HAP-1 (cell line): ENCODE measurements around the gene OR51A2.
"Not testable (repeated sequence)": the region's sequence is repeated elsewhere in the genome, so short reads cannot be mapped to it uniquely, and the experiment has no call there.

Experiments
- DNase-seq, 2 experiments: peaks; one replicate each; pipeline ENCODE4 v3.0.0-alpha.2; 2016 to 2020; ENCODE audit warnings: low spot score in 2 of 2
- H3K27me3 ChIP-seq: fragments of 250-450 bp; sonication (Bioruptor Pico); 2 replicates; pipeline ENCODE4 v1.5.1; 2020; ENCODE audit warnings: low read depth, mild to moderate bottlenecking, moderate library complexity
- H3K36me3 ChIP-seq: fragments of 250-450 bp; sonication (Bioruptor Pico); replicated peaks from 2 replicates; pipeline ENCODE4 v1.5.1; 2020; ENCODE audit warnings: mild to moderate bottlenecking
- H3K4me1 ChIP-seq: fragments of 250-450 bp; sonication (Bioruptor Pico); 2 replicates; pipeline ENCODE4 v1.5.1; 2020; ENCODE audit warnings: mild to moderate bottlenecking
- H3K4me3 ChIP-seq: fragments of 250-450 bp; sonication (Bioruptor Pico); 2 replicates; pipeline ENCODE4 v1.5.1; 2020; ENCODE audit warnings: mild to moderate bottlenecking, moderate library complexity
- H3K9me3 ChIP-seq: fragments of 250-450 bp; sonication (Bioruptor Pico); 2 replicates; pipeline ENCODE4 v1.5.1; 2020; ENCODE audit warnings: mild to moderate bottlenecking, moderate library complexity
- in situ Hi-C: fragments of 300-500 bp; cut with MboI; formaldehyde crosslinking; loops from 3 replicates; pipeline ENCODE4 v1.14.3; 2020; ENCODE audit warnings: low sequenced_read_pairs, inconsistent platforms, mixed read lengths

The OR51A2 gene, protein sequence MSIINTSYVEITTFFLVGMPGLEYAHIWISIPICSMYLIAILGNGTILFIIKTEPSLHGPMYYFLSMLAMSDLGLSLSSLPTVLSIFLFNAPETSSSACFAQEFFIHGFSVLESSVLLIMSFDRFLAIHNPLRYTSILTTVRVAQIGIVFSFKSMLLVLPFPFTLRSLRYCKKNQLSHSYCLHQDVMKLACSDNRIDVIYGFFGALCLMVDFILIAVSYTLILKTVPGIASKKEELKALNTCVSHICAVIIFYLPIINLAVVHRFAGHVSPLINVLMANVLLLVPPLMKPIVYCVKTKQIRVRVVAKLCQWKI

DNA sequence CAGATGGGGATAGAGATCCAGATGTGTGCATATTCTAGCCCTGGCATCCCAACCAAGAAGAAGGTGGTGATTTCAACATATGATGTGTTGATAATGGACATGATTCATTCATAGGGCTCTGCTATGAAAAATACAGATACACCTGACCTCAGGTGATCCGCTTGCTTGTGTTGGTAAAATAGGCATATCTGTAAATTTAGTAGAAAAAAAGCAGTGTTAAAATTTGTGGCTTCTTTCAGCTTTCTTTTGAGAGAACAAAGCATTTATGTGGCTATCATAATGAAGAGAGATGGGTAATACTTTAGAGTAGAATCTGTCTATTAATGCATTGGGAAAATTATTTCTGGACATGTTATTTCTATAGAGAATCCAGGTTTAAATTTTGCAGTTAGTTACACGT, at the start of gene OR51A2:
OR51A2 (minus strand) TSS at position 101 of the 400 bp plus-strand sequence; CDS start at position 101, 0 bp downstream.
- H3K27me3 ChIP-seq, H3K36me3 ChIP-seq, H3K9me3 ChIP-seq, H3K4me3 ChIP-seq, in situ Hi-C loops, DNase-seq, H3K4me1 ChIP-seq: not testable (repeated sequence)

GRCh38 chr11:5004424-5005274, 49.1 kb upstream of the OR51A2 start:
- peak; percentile 44 to 69 for DNase-seq
- Histone ChIP-seq H3K36me3 (no peaks in the 10 kb centered on the region), H3K4me1 (no peaks in the 10 kb centered on the region), H3K4me3 (no peak overlapping the region), H3K9me3 (no peaks in the 10 kb centered on the region), H3K27me3 (no peaks in the 10 kb centered on the region)
- in situ Hi-C loops = loop anchor here (10.0 kb wide), 1 partner anchor 370 kb away; the partner anchor contains the start of gene OR51D1

- Histone ChIP-seq H3K4me1 (no peaks in the 10 kb centered on the region; the same call in 1 of the 2 replicates), H3K9me3 (no peaks in the 10 kb centered on the region), H3K27me3 (no peaks in the 10 kb centered on the region), H3K4me3 (no peak within 1 kb of the TSS), H3K36me3 (no peaks in the 10 kb centered on the region)
- in situ Hi-C loops = no loop called here
- no peak for DNase-seq
Measured at GRCh38 chr11:4994551-4994950, 39.0 kb upstream of the OR51A2 start, which contains the start of gene OR51L1. TSS of gene OR51L1 (plus strand) at chr11:4994851. CDS start at chr11:4998983, 4,132 bp downstream.

GRCh38 chr11:4991060-4991459, 35.5 kb upstream of the OR51A2 start:
- H3K36me3 ChIP-seq = no peaks in the 10 kb centered on the region
- in situ Hi-C loops = no loop called here
- no peaks in the 10 kb centered on the region; the same call in 1 of the 2 replicates for H3K4me1 ChIP-seq
- DNase-seq = no peak
- no peak overlapping the region for H3K4me3 ChIP-seq
- H3K9me3 ChIP-seq = no peaks in the 10 kb centered on the region
- H3K27me3 ChIP-seq = no peaks in the 10 kb centered on the region

DNA sequence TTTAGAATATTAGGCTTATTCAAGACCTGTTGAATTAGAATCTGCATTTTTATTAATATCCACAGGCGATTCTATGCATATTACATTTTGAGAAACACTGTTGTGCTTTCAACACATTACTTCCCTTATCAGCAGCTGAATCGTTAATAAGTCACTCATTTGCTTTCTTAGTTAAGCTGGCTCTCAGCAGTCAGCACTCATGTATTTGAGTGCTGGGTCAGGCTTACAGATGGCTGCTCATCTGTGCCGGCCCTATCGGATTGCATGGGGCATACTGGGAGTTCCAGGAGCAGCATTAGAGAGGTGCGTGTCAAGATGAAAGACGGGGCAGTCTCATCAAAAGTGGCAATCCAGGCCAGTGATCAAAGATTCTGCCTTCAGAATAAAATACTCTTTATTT, 28.3 kb upstream of the OR51A2 start:
- no peaks in the 10 kb centered on the region for H3K27me3 ChIP-seq
- in situ Hi-C loops = no loop called here
- H3K9me3 ChIP-seq = no peaks in the 10 kb centered on the region
- no peak for DNase-seq
- no peaks in the 10 kb centered on the region for H3K36me3 ChIP-seq
- no peak overlapping the region for H3K4me3 ChIP-seq
- no peaks in the 10 kb centered on the region for H3K4me1 ChIP-seq

- Histone ChIP-seq H3K4me1 (no peaks in the 10 kb centered on the region), H3K4me3 (no peak overlapping the region), H3K9me3 (no peaks in the 10 kb centered on the region), H3K36me3 (no peaks in the 10 kb centered on the region), H3K27me3 (no peaks in the 10 kb centered on the region)
- in situ Hi-C loops = no loop called here
- DNase-seq = no peak
Measured at GRCh38 chr11:4982678-4983077, 27.2 kb upstream of the OR51A2 start.

- Histone ChIP-seq H3K4me3 (no peak overlapping the region), H3K4me1 (no peaks in the 10 kb centered on the region), H3K27me3 (no peaks in the 10 kb centered on the region), H3K9me3 (no peaks in the 10 kb centered on the region), H3K36me3 (no peaks in the 10 kb centered on the region)
- in situ Hi-C loops = no loop called here
- no peak for DNase-seq
Measured at GRCh38 chr11:4979036-4979435, 23.5 kb upstream of the OR51A2 start.

GRCh38 chr11:4975436-4975835, 19.9 kb upstream of the OR51A2 start:
- H3K9me3 ChIP-seq = no peaks in the 10 kb centered on the region
- H3K27me3 ChIP-seq = no peaks in the 10 kb centered on the region
- H3K4me3 ChIP-seq = no peak overlapping the region
- no peaks in the 10 kb centered on the region for H3K4me1 ChIP-seq
- in situ Hi-C loops = no loop called here
- no peak for DNase-seq
- no peaks in the 10 kb centered on the region for H3K36me3 ChIP-seq

DNA sequence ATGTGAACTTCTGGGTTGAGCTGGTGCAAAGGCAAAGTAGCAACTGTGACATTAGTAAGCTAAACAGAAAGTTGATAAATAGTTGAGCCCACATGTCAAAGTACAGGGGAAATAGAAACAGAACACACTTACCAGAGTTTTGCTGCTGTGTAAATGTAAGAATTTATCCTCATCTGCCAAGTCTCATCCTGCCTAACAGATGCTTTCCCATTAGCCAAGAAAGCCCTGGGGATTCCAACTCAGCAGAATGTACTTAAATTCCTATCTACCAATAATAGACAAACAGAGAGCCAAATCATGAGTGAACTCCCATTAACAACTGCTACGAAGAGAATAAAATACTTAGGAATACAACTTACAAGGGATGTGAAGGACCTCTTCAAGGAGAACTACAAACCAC, 7.3 kb upstream of the OR51A2 start:
- in situ Hi-C loops = no loop called here
- H3K36me3 ChIP-seq = no peaks in the 10 kb centered on the region
- no peaks in the 10 kb centered on the region for H3K9me3 ChIP-seq
- H3K4me1 ChIP-seq = no peaks in the 10 kb centered on the region
- no peaks in the 10 kb centered on the region for H3K27me3 ChIP-seq
- no peak overlapping the region for H3K4me3 ChIP-seq
- no peak for DNase-seq

GRCh38 chr11:4960877-4961276, 5.4 kb upstream of the OR51A2 start:
- in situ Hi-C loops = no loop called here
- Histone ChIP-seq H3K4me3 (no peak overlapping the region), H3K27me3 (no peaks in the 10 kb centered on the region), H3K4me1 (no peaks in the 10 kb centered on the region), H3K36me3 (no peaks in the 10 kb centered on the region), H3K9me3 (no peaks in the 10 kb centered on the region)
- no peak for DNase-seq

GRCh38 chr11:4957396-4957795, 1.9 kb upstream of the OR51A2 start:
- in situ Hi-C loops = no loop called here
- no peak for DNase-seq
- H3K27me3 ChIP-seq = no peaks in the 10 kb centered on the region
- no peak overlapping the region for H3K4me3 ChIP-seq
- H3K36me3 ChIP-seq = no peaks in the 10 kb centered on the region
- no peaks in the 10 kb centered on the region for H3K9me3 ChIP-seq
- no peaks in the 10 kb centered on the region for H3K4me1 ChIP-seq

DNA sequence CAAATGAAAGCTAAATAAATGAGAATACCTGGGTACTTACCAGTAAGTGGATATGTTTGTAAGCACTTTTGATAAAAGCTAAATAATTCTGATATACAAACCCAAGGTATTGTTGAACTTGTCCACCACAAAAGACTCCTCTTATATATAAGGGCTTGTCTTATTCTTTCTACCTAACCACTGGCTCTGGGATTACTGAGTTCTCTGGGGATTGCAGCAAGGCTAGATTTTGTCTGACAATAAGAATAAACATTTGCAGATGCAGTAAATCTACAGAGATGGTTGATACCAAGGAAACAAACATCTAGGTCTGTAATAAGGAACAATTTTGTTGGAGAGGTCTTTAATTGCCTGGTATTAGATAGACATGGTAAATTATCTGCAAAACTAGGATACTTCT, 8.0 kb downstream of the OR51A2 start, which contains the start of gene OR51A4:
OR51A4 (minus strand) TSS at position 101 of the 400 bp plus-strand sequence. CDS start 505 bp downstream, outside the sequence.
- H3K27me3 ChIP-seq = no peaks in the 10 kb centered on the region
- no peak within 1 kb of the TSS for H3K4me3 ChIP-seq

GRCh38 chr11:4936745-4937144, 18.8 kb downstream of the OR51A2 start:
- H3K9me3 ChIP-seq = no peaks in the 10 kb centered on the region
- no peak overlapping the region for H3K4me3 ChIP-seq
- in situ Hi-C loops = no loop called here
- H3K27me3 ChIP-seq = no peaks in the 10 kb centered on the region
- H3K36me3 ChIP-seq = no peaks in the 10 kb centered on the region
- DNase-seq = no peak
- H3K4me1 ChIP-seq = no peaks in the 10 kb centered on the region

More for the DNA sequence above, 8.0 kb downstream of the OR51A2 start, which contains the start of gene OR51A4:
- DNase-seq = no peak
- Histone ChIP-seq H3K9me3 (no peaks in the 10 kb centered on the region), H3K36me3 (no peaks in the 10 kb centered on the region), H3K4me1 (no peaks in the 10 kb centered on the region)
- in situ Hi-C loops = no loop called here

DNA sequence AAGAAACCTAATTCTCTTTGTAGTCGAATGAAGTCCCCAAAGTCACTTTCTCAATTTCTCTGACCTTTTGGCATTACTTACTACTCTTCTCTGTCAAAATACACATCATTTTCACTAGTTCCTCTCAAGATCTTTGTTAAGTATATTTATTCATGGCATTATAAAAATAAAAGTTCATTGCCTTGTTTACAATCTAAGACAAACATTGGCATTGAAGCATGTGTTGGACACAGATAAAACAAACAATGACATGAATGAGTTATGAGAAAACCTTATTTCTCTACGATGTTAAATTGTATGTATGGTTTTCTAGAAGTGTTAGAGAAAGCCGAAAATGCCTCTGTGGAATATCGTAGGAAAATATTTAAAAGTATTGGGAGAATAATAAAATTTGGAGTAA, 22.8 kb downstream of the OR51A2 start:
- in situ Hi-C loops = no loop called here
- DNase-seq = no peak
- Histone ChIP-seq H3K9me3 (no peaks in the 10 kb centered on the region), H3K4me1 (no peaks in the 10 kb centered on the region), H3K27me3 (no peaks in the 10 kb centered on the region), H3K36me3 (no peaks in the 10 kb centered on the region), H3K4me3 (no peak overlapping the region)
